Smooth muscle cell (in vitro differentiated cells): ENCODE data around the gene CCSER1. TPM values are rescaled to one million over a fixed set of nuclear protein-coding genes. Genes with fewer than 3 reads are reported as not detected.
"Not testable (repeated sequence)": the region's sequence is repeated elsewhere in the genome, so short reads cannot be mapped to it uniquely, and the experiment has no call there.

Source experiments
- DNase-seq: peaks from one replicate; lab custom pipeline; 2025; ENCODE audit not compliant: unreplicated experiment; lab: John Stamatoyannopoulos, UW
- H2AFZ ChIP-seq: fragments of 200-600 bp; sonication (generic); 2 replicates; pipeline ENCODE4 v1.6.0; 2016; ENCODE audit warnings: antibody characterized with exemption, low read depth, mild to moderate bottlenecking
- H3F3A ChIP-seq: fragments of 200-600 bp; sonication (generic); 2 replicates; pipeline ENCODE4 v1.6.0; 2017; ENCODE audit warnings: antibody characterized with exemption, low read depth
- H3K27ac ChIP-seq: fragments of 200-600 bp; sonication (generic); 2 replicates; pipeline ENCODE4 v1.5.1; 2016; ENCODE audit warnings: low read depth, mild to moderate bottlenecking
- H3K27me3 ChIP-seq: fragments of 200-600 bp; sonication (generic); 2 replicates; pipeline ENCODE4 v1.6.1; 2016; ENCODE audit warnings: low read depth, mild to moderate bottlenecking
- H3K36me3 ChIP-seq: fragments of 200-600 bp; sonication (generic); 2 replicates; pipeline ENCODE4 v1.5.1; 2016; ENCODE audit warnings: low read depth
- H3K4me1 ChIP-seq: fragments of 200-600 bp; sonication (generic); 2 replicates; pipeline ENCODE4 v1.5.1; 2016; ENCODE audit warnings: low read depth
- H3K4me2 ChIP-seq: fragments of 200-600 bp; sonication (generic); 2 replicates; pipeline ENCODE4 v1.6.0; 2016; ENCODE audit warnings: mild to moderate bottlenecking
- H3K4me3 ChIP-seq: fragments of 200-600 bp; sonication (generic); 2 replicates; pipeline ENCODE4 v1.5.1; 2016; ENCODE audit warnings: mild to moderate bottlenecking
- H3K79me2 ChIP-seq: fragments of 200-600 bp; sonication (generic); 2 replicates; pipeline ENCODE4 v1.6.0; 2016; ENCODE audit warnings: low read depth, mild to moderate bottlenecking
- H3K9ac ChIP-seq: fragments of 200-600 bp; sonication (generic); 2 replicates; pipeline ENCODE4 v1.6.0; 2016; ENCODE audit warnings: low read depth
- H3K9me3 ChIP-seq: fragments of 200-600 bp; sonication (generic); replicated peaks from 2 replicates; pipeline ENCODE4 v1.5.1; 2016; ENCODE audit warnings: low read depth
- H4K20me1 ChIP-seq: fragments of 200-600 bp; sonication (generic); 2 replicates; pipeline ENCODE4 v1.6.0; 2016; ENCODE audit warnings: low read depth
- WGBS: methylation state at CpG from one replicate; pipeline ENCODE4 v1.1.7; 2016; ENCODE audit warnings: low lambda C conversion rate; 5-methylcytosine and 5-hydroxymethylcytosine counted together
- polyA plus RNA-seq: library from polyadenylated mRNA; unstranded; fragments of >200 nt; fragmentation: Nextera tagmentation; extraction: Ambion mirVana; gene quantifications from 2 replicates; pipeline ENCODE4 v1.2.1, GENCODE V29; 2016
- total RNA-seq: library from RNA; depleted of rRNA; stranded (reverse); fragments of >200 nt; gene quantifications from 2 replicates; pipeline ENCODE4 v1.2.3, GENCODE V29; 2014
- TF ChIP-seq, protein P1 (sequence below): fragments of 200-600 bp; sonication (generic); IDR thresholded peaks from 2 replicates; pipeline ENCODE4 v1.5.1; 2017; ENCODE audit warnings: borderline replicate concordance, mild to moderate bottlenecking, antibody characterized with exemption; ENCODE audit not compliant: insufficient read depth, poor library complexity, severe bottlenecking

Gene CCSER1
- total and polyA plus RNA-seq, 2 experiments from 2014 or later, result 0.76 TPM; not detected in 1

DNA sequence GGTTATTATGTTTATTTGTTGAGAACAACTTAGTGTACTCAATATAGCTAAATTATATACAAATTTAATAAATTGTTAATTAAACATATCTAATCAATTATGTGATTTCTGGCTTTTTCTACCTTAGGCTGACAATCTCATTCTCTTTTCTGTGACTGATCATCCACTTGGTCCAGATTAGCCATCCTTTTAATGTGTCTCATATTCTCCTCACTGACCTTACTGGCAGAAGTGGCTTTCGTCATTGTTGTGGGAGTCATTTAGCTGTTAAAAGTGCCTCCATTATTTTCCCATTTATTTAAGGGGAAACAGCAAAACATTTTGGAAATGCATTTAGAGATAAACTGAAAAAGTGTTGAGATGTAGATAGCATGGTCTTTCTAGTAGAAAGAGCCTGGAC, 172.2 kb downstream of the CCSER1 start:
- H3F3A ChIP-seq, result no peaks in the 10 kb centered on the region
- H3K79me2 ChIP-seq, result no peaks in the 10 kb centered on the region
- H3K27ac ChIP-seq, result no peak overlapping the region
- H4K20me1 ChIP-seq, result no peaks in the 10 kb centered on the region
- H3K36me3 ChIP-seq, result no peaks in the 10 kb centered on the region
- H3K4me1 ChIP-seq, result no peaks in the 10 kb centered on the region
- TF ChIP-seq, protein P1, sequence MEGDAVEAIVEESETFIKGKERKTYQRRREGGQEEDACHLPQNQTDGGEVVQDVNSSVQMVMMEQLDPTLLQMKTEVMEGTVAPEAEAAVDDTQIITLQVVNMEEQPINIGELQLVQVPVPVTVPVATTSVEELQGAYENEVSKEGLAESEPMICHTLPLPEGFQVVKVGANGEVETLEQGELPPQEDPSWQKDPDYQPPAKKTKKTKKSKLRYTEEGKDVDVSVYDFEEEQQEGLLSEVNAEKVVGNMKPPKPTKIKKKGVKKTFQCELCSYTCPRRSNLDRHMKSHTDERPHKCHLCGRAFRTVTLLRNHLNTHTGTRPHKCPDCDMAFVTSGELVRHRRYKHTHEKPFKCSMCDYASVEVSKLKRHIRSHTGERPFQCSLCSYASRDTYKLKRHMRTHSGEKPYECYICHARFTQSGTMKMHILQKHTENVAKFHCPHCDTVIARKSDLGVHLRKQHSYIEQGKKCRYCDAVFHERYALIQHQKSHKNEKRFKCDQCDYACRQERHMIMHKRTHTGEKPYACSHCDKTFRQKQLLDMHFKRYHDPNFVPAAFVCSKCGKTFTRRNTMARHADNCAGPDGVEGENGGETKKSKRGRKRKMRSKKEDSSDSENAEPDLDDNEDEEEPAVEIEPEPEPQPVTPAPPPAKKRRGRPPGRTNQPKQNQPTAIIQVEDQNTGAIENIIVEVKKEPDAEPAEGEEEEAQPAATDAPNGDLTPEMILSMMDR, result no peak
- no peak overlapping the region for H2AFZ ChIP-seq
- no peaks in the 10 kb centered on the region for H3K27me3 ChIP-seq
- no peak overlapping the region for H3K9ac ChIP-seq
- no peak for DNase-seq
- H3K4me3 ChIP-seq, result no peak overlapping the region
- H3K9me3 ChIP-seq, result no peaks in the 10 kb centered on the region
- WGBS, result 84% methylated on average over 1 of the region's 1 CpG
- H3K4me2 ChIP-seq, result no peak overlapping the region

DNA sequence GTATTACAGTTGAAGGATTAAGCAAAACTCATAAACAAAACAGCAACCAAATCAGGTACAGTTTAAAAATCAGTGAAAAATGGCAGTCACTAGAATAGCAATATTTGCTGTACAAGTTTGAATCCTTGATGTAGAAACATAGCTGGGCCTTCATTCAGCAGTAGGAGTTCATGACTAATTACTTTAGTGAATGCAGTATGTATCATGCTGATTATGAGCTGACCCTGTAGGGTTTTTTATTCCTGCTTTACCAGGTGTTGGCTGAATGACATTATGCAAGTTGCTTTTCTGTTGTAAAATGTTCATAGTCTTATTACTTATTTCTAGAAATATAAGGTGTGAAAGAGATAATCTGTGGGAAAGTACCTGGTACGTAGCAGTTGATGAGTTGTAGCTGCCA, 179.6 kb downstream of the CCSER1 start:
- no peaks in the 10 kb centered on the region for H4K20me1 ChIP-seq
- no peaks in the 10 kb centered on the region for H3K36me3 ChIP-seq
- H3K4me3 ChIP-seq, result no peak overlapping the region
- H3K27ac ChIP-seq, result no peak overlapping the region
- no peak overlapping the region for H3K9ac ChIP-seq
- WGBS, result 100% methylated on average over 1 of the region's 1 CpG
- H3K4me1 ChIP-seq, result no peaks in the 10 kb centered on the region
- TF ChIP-seq, protein P1, result no peak
- H3K9me3 ChIP-seq, result no peaks in the 10 kb centered on the region
- H2AFZ ChIP-seq, result no peak overlapping the region
- no peak for DNase-seq
- H3K4me2 ChIP-seq, result no peak overlapping the region
- no peaks in the 10 kb centered on the region for H3K79me2 ChIP-seq
- no peaks in the 10 kb centered on the region for H3K27me3 ChIP-seq
- H3F3A ChIP-seq, result no peaks in the 10 kb centered on the region

DNA sequence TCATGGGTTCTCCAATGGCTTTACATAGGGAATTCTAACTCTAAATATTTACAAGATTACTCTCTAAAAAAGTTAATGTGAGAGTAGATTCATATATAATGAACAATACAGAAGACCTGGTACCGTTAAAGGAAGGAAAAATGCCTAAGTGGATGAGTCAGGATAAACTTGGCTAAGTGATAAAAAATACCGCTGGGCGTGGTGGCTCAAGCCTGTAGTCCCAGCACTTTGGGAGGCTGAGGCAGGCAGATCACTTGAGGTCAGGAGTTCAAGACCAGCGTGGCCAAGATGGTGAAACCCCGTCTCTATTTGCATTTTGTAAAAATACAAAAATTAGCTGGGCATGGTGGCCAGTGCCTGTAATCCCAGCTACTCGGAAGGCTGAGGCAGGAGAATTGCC, 189.9 kb downstream of the CCSER1 start:
- 82% methylated on average over 6 of the region's 6 CpGs for WGBS
- not testable (repeated sequence) for H4K20me1 ChIP-seq, H3K27me3 ChIP-seq, H3K79me2 ChIP-seq, H3K9me3 ChIP-seq, DNase-seq, H3K9ac ChIP-seq, H3K36me3 ChIP-seq, H3K4me2 ChIP-seq, H2AFZ ChIP-seq, H3K4me3 ChIP-seq, H3K4me1 ChIP-seq
- Histone ChIP-seq H3F3A (peaks cover 13% of the 10 kb centered on the region), H3K27ac (peak overlapping the region; percentile 91)

DNA sequence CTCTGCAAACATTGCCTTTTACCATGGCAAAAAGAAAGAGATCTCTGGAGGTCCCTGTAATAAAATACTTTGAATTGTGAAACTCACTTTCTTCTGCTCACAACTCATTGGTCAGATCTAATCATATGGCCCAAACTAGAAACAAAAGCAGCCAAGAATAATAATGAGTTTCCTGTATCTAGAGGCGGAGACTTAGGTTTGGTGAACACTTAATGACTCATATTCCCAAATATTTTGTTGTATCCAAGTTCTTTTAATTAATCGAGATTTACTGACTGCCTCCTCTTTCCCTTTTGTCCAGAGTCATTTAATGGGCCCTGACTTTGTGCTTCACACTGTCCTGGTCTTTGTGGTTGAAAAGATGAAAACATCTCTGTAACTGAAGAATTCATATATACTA, 190.6 kb downstream of the CCSER1 start:
- TF ChIP-seq, protein P1, result no peak
- Histone ChIP-seq H3F3A (peaks cover 13% of the 10 kb centered on the region), H3K4me2 (peak overlapping the region; percentile 60), H2AFZ (no peak overlapping the region), H4K20me1 (no peaks in the 10 kb centered on the region), H3K79me2 (no peaks in the 10 kb centered on the region), H3K9me3 (no peaks in the 10 kb centered on the region), H3K9ac (peak overlapping the region; percentile 50), H3K27ac (peak overlapping the region; percentile 91), H3K36me3 (no peaks in the 10 kb centered on the region), H3K4me1 (no peaks in the 10 kb centered on the region), H3K4me3 (no peak overlapping the region), H3K27me3 (no peaks in the 10 kb centered on the region)
- 75% methylated on average over 2 of the region's 2 CpGs for WGBS
- no peak for DNase-seq
